Measurements from ENCODE around the gene STPG3. TPM values are rescaled to one million over a fixed set of nuclear protein-coding genes. Genes with fewer than 3 reads are reported as not detected.
A peak's percentile ranks its signal among the peaks of the same experiment; 100 is the strongest.

Gene STPG3
- total and polyA plus RNA-seq, 9 of the 15 experiments (the other 6 are each of a cell fraction or from before 2014, with no cell fraction given) = not detected

DNA sequence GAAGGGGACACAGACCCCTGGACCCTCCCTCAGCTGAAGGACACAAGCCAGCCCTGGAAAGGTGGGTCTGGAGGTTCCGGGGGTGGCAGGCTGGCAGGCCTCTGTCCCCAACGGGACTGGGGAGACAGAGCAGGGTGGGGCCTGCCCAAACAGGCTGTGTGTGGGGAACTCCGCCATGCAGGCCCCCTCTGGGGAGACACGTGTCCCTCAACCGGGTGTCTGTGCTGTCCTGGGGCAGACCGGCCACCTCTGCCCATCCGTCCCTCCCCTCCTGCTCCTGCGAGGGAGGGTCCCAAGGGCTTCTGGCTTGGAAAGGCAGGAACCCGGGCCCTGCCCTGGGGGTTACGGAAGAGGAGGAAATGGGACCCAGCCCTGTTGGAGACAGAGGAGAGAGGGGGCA lies 19.0 kb upstream of the STPG3 start:
- 68% methylated on average over 10 of the region's 10 CpGs for WGBS (ENCODE audit: insufficient coverage, low coverage, missing lambda C conversion rate)
- H3K27me3 ChIP-seq (ENCODE audit: control insufficient read depth in 2 of 2, insufficient read depth in 2 of 2, low read length in 2 of 2) = no peaks in the 10 kb centered on the region
- peaks cover 23 to 100% of the 10 kb centered on the region in 2 experiments for H3K4me1 ChIP-seq (replicated peaks in 1 of 2; ENCODE audit: control insufficient read depth in 2 of 2, insufficient read depth in 2 of 2, low read length in 2 of 2)
- peak overlapping the region in 1 of 2 experiments; percentile 36; a peak in 1 of 4 replicates for H3K9ac ChIP-seq (ENCODE audit: insufficient read depth in 1 of 2, low read depth in 2 of 2, low read length in 2 of 2)
- peaks cover 4% of the 10 kb centered on the region for H3K9me1 ChIP-seq (ENCODE audit: control insufficient read depth, insufficient read depth, low read length)
- in situ Hi-C loops (cut with MboI) = loop anchor here (25.0 kb wide), 1 partner anchor 445 kb away; the partner anchor contains the start of genes CCDC183 and TMEM141
- H4K20me1 ChIP-seq (replicated peaks; ENCODE audit: control insufficient read depth, insufficient read depth, low read length) = no peaks in the 10 kb centered on the region
- CTCF ChIA-PET (ENCODE audit: low intra/inter-chr PET ratio) = no interaction called here
- H3K9me3 ChIP-seq (replicated peaks; ENCODE audit: control insufficient read depth, insufficient read depth, low read depth, low read length) = no peaks in the 10 kb centered on the region
- no peaks in the 10 kb centered on the region; the same call in 2 of the 3 replicates for H3K79me2 ChIP-seq (ENCODE audit: control insufficient read depth, insufficient read depth, low read length)
- H3K36me3 ChIP-seq (ENCODE audit: control insufficient read depth, insufficient read depth, low read length) = no peaks in the 10 kb centered on the region
- no peak for ATAC-seq
- H2AFZ ChIP-seq (ENCODE audit: low read depth, low read length) = no peak overlapping the region
- no peak overlapping the region for H3K27ac ChIP-seq (ENCODE audit: extremely low read depth, low read depth, low read length)
- H3K4me3 ChIP-seq = no peak overlapping the region
- no peak for TF ChIP-seq SLC30A9 (CRISPR knock-in tag; IDR thresholded peaks at IDR 0.05)
- no peak for TF ChIP-seq MYNN (IDR thresholded peaks at IDR 0.05)
- no peak for TF ChIP-seq MYNN (CRISPR knock-in tag; IDR thresholded peaks at IDR 0.05)
- TF ChIP-seq POLR2G (IDR thresholded peaks at IDR 0.05; ENCODE audit: low read depth, low read length) = peak; percentile 17; the same call in 1 of the 2 replicates
- TF ChIP-seq HIVEP1 (CRISPR knock-in tag; IDR thresholded peaks at IDR 0.05) = no peak
- TF ChIP-seq U2AF2 (optimal IDR thresholded peaks at IDR 0.05; ENCODE audit: low read depth, low read length) = no peak
- TF ChIP-seq, protein P1, sequence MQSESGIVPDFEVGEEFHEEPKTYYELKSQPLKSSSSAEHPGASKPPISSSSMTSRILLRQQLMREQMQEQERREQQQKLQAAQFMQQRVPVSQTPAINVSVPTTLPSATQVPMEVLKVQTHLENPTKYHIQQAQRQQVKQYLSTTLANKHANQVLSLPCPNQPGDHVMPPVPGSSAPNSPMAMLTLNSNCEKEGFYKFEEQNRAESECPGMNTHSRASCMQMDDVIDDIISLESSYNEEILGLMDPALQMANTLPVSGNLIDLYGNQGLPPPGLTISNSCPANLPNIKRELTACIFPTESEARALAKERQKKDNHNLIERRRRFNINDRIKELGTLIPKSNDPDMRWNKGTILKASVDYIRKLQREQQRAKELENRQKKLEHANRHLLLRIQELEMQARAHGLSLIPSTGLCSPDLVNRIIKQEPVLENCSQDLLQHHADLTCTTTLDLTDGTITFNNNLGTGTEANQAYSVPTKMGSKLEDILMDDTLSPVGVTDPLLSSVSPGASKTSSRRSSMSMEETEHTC (IDR thresholded peaks at IDR 0.05) = no peak
- TF ChIP-seq ZNF282 (CRISPR knock-in tag; IDR thresholded peaks at IDR 0.05) = no peak
- no peak for DNase-seq (ENCODE audit: extremely low read depth in 1 of 4, low spot score in 3 of 4)
- BruUV-seq (replicated peaks) = no TSS peak
- no peak for FAIRE-seq
- intact Hi-C loops (cut with micrococcal nuclease) = no loop called here
- POLR2A ChIA-PET = interaction anchor here (0.5 to 1.1 kb wide), 3 partner anchors 9 to 136 kb away, joined by 3 to 6 read pairs (median 3); partner anchors contain the start of gene TUBB4B
- no peak overlapping the region for H3K4me2 ChIP-seq (ENCODE audit: insufficient read depth, low read length)
